ENCODE data around the gene SSUH2. TPM values are rescaled to one million over a fixed set of nuclear protein-coding genes. Genes with fewer than 3 reads are reported as not detected.

The SSUH2 gene
- total RNA-seq, 1 experiment from 2014 or later = 0.11 TPM

GRCh38 chr3:8642001-8642400 is 2.6 kb downstream of the SSUH2 start:
- no peak for DNase-seq (ENCODE audit: low read depth)

DNA sequence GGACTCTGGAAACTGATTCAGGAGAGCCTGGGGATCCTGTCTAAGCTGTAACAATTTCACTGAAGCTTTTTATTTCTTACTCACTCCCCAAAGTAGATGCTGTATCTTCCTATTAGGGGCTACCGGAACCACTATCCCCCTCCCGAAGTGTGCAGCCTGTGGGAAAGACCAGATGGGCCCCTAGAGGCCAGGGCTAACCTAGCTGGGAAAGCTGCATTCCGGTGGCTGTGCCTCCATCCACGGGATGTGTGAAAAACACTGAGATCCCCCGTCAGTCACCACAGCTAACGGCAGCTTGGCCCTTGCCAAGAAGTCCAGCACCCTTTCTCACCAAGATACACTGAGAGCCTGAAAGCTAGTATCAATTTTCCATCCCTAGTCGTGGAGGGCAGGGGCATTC is 3.1 kb downstream of the SSUH2 start:
- no peak for DNase-seq (ENCODE audit: low read depth)

GRCh38 chr3:8640223-8640622 is 4.4 kb downstream of the SSUH2 start:
- DNase-seq (ENCODE audit: low read depth) = no peak

GRCh38 chr3:8639659-8640000 is 5.0 kb downstream of the SSUH2 start:
- no peak for DNase-seq (ENCODE audit: low read depth)

DNA sequence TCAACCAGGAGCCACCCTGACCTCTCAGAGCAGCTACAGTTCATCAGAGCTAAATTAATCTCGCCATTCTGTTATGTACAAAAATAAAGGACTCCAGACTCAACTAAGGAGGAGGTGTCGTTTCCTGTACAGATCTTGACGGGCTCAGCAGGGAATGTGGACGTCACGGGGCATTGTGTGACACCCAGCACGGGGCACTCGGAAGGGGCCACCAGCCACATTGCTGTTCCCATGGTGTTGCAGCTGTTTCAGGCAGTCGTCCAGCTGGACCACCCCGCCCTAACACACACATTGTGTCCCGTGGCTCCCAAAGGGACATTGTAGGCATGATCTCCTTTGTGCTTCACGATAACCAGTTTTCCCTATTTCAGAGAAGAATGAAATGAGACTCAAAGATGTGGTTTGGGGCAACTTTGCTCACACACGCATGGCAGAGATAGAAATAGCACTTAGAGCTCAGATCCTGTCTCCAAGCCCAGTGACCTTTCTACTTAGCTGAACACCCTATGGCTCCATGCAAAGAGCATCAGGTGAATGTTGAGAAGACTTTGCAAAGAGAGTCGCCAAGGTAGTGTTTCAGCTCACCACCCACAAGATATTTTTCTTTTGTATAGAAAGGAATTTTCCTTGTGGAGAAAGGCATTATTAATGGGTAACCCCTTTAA is 5.5 kb downstream of the SSUH2 start:
- DNase-seq (ENCODE audit: low read depth) = no peak

GRCh38 chr3:8637348-8637747 is 7.2 kb downstream of the SSUH2 start:
- DNase-seq (ENCODE audit: low read depth) = no peak

DNA sequence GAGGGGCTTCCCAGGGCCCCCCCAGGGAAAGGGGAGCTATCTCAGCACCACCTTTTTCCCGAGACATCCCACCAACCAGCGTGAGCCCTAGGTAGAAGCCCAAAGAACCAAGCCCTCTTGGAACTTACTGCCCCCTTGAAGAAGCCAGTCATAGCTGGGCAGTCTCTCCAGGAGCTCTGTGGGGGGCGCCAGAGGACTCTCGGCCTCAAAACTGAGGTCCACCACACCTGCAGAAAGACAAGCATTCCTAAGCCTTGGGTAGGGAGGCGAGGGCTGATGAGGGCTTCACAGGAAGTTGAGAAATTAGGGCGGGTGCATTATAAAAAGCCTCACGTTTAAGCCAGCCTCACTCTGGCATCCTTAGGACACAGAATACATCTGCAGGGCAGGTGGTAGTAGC is 9.0 kb downstream of the SSUH2 start:
- no peak for DNase-seq (ENCODE audit: low read depth)

GRCh38 chr3:8635125-8635524 is 9.5 kb downstream of the SSUH2 start:
- DNase-seq (ENCODE audit: low read depth) = no peak

DNA sequence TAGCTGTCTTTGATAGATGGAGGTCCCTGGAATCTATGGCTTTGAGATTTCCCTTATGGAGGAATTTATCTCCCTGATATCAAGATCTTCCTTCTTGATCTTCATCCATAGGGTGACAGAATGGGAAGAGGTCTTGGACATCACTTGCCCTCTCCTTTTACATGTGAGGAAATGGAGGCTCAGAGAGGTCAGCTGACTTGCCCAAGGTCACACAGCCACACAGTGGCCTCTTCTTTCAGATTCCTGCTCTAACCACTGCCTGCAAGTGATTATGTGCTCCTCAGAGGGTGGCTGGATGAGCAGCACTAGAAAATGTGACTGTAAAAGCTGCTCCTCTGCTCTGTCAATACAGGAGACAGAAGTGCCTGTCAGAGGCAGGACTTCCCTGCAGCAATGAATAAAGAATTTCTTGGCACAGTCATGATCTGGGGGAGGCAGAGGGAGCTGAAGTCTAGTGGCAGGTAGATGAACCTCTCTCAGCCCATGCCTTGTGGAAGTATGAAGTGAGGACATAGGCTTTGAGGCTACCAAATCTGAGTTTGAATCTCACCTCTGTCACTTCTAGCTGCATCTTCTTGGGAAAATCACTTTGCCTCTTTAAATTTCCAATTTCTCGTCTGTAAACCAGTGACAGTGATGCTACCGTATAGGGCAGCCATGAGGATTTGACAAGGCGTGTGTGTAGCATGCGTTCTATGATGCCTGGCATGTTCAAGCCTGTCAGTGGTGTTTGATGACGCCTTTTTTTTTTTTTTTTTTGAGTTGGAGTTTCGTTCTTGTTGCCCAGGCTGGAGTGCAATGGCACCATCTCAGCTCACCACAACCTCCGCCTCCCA is 12.0 kb downstream of the SSUH2 start:
- no peak for DNase-seq (ENCODE audit: low read depth)

DNA sequence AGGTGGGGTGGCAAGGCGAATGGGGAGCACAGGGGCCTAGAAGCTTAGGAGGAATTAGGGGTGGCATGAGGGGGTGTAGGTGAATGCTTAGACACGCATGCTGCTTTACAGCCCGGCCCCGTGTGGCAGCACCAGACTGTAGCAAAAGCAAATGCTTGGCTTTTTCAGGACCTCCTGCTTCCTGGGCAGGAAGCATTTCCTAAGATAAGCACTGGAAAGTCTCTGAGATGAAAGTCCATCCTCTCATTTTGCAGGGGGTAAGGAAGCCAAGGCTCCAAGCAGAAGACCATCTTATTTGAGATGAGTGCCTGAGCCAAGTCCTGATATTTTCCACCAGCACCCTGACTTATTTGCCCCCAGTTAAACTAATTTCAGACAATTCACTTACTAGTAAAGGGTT is 12.9 kb downstream of the SSUH2 start:
- no peak for DNase-seq (ENCODE audit: low read depth)

GRCh38 chr3:8629151-8630021 is 15.2 kb downstream of the SSUH2 start:
- peak; percentile 93 for DNase-seq (ENCODE audit: low read depth)

DNA sequence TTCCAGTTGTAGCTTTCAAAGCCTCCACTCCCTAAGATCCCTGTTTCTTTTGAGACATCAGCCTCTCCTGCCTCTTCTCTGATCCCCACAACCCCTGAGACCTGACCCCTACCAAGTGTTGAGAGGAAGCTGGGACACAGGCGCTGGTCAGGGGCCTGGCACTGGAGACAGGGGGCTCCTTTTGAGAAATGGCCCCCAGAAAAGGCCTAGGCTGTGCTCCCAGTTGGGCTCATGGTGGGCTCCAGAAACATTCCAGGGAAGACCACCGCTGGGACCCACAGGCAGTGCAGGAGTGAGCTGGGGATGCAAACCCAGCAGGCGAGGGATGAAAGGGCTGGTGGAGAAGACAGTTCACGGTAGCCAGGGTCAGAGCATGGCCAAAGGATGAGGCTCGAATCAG is 16.6 kb downstream of the SSUH2 start:
- no peak for DNase-seq (ENCODE audit: low read depth)

GRCh38 chr3:8627201-8627940 is 17.2 kb downstream of the SSUH2 start:
- no peak for DNase-seq (ENCODE audit: low read depth)

DNA sequence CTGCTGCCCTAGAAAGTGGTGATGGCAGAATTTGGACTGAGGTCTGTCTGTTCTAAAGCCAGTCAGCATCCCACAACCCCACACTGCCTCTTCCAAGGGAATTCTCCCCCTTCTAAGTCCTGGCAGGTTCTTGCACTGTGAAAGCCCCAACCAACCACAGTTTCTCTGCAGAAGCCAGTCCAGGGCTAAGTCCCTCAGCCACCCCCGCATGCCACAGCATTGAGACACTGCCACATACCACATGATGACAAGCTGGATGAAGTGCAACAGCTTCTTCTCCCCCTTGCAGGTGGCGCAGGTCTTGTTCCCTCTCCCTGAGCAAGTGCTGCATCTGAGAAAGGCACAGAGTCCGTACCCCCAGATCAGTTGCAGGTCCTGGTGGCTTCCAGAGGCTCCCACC is 18.6 kb downstream of the SSUH2 start:
- peak; percentile 40 for DNase-seq (ENCODE audit: low read depth)

DNA sequence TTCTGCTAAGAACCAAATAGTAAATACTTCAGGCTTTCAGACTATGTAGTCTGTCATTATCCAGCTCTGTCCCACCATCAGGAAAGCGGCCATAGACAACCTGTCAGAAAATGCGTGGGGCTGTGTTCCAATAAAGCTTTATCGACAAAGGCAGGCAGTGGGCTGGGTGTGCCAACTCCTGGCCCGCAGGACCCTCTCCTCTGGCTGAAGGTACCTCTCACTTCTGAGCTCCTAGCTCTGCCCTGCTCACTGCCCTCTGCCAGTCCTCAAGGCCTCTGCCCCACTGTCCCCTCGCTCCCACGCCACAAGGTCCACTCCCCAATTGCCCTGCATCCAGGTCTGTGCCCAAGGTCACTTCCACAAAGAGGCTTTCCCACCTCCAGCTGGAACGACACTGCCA is 20.0 kb downstream of the SSUH2 start:
- no peak for DNase-seq (ENCODE audit: low read depth)

GRCh38 chr3:8623741-8624140 is 20.9 kb downstream of the SSUH2 start:
- DNase-seq (ENCODE audit: low read depth) = no peak

GRCh38 chr3:8622873-8623691 is 21.5 kb downstream of the SSUH2 start:
- peak; percentile 46 for DNase-seq (ENCODE audit: low read depth)

DNA sequence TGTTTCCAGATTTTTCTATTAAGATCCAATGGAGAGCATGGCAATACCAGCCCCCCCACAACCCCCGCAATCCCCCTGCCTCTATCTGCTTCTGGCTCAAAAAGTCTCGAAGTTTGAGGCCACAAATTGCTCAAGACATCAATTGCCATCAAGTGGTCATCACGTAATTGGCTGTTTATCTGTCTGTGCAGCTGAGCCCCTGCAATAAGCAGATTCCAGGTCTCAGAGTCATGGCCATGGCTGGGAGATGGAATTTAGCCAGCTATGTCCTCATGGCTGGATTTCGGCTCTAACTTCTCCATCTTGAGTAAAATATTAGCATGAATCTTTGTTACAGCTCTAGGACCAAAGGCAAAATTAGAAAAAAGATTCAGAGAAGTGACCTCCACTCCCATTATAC is 22.7 kb downstream of the SSUH2 start:
- peak; percentile 66 for DNase-seq (ENCODE audit: low read depth)

DNA sequence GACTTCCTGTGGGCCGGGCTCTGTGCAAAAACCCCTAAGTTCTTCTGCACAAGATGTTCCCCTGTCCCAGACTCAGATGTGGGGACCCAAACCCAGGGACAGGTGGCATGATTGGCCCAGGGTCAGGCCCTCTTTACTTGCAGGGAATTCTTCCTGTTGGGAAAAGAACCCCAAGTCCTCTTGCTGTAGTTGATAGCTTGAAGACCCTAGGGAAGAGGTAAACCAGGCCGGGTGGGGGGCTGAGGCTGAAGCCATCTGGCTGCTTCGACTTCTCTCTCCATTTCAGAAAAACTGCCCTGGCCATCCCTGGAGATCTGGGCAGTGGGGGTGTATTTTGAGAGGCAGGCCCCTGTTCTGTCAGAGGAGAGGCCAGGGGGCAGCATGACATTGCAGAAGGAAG is 23.5 kb downstream of the SSUH2 start:
- DNase-seq (ENCODE audit: low read depth) = no peak

DNA sequence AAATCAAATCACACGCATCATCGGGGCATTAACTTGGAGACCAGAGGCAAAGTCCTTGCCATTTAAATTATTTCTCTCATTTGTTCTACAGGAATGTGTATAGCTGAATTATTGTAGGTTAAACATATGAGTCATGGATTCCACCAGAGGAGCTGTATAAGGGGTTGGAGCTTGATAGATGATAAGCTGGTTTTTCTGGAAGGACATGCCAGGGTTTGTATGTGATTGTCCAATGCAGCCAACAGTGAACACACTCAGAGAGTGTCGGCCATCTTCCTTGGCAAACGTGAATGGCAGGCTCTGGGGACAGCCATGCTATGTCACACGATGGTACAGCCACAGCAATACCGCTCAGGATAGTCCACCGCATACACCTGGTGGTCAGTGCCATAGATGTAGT is 25.1 kb downstream of the SSUH2 start:
- no peak for DNase-seq (ENCODE audit: low read depth)

GRCh38 chr3:8618950-8619349 is 25.6 kb downstream of the SSUH2 start:
- DNase-seq (ENCODE audit: low read depth) = no peak
